DMS53 (cell line): Measurements from ENCODE around the gene CPHXL2.
A peak's percentile ranks its signal among the peaks of the same experiment; 100 is the strongest.

ENCODE experiments used
- DNase-seq: peaks from one replicate; lab custom pipeline; 2025; lab: John Stamatoyannopoulos, UW

CPHXL2 gene

GRCh38 chr16:75640598-75640997 lies 36.2 kb downstream of the CPHXL2 start:
- no peak for DNase-seq

GRCh38 chr16:75635036-75635435 lies 41.8 kb downstream of the CPHXL2 start:
- DNase-seq: no peak

- peak; percentile 93 for DNase-seq
Observed at GRCh38 chr16:75632857-75633256, 44.0 kb downstream of the CPHXL2 start.

- DNase-seq: no peak
Observed at GRCh38 chr16:75630052-75630451, 46.8 kb downstream of the CPHXL2 start.

- no peak for DNase-seq
Observed at GRCh38 chr16:75629132-75629531, 47.7 kb downstream of the CPHXL2 start.

GRCh38 chr16:75628351-75628750 lies 48.5 kb downstream of the CPHXL2 start:
- no peak for DNase-seq

- DNase-seq: no peak
Observed at GRCh38 chr16:75627851-75628250, 49.0 kb downstream of the CPHXL2 start.

- DNase-seq: no peak
Observed at GRCh38 chr16:75626806-75627205, 50.0 kb downstream of the CPHXL2 start.

- peak; percentile 6 for DNase-seq
Observed at GRCh38 chr16:75624921-75625334, 51.9 kb downstream of the CPHXL2 start.

GRCh38 chr16:75622761-75623605 lies 53.8 kb downstream of the CPHXL2 start, which contains the start of gene ADAT1:
Gene ADAT1, minus strand, starts transcription at chr16:75623281. Its CDS starts 2,482 bp downstream, at chr16:75620799.
- peak; percentile 98 for DNase-seq

- DNase-seq: peak; percentile 41
Observed at GRCh38 chr16:75621170-75621477, 55.7 kb downstream of the CPHXL2 start.

GRCh38 chr16:75620326-75621169 lies 56.3 kb downstream of the CPHXL2 start:
- no peak for DNase-seq

GRCh38 chr16:75618780-75619179 lies 58.0 kb downstream of the CPHXL2 start:
- DNase-seq: no peak

GRCh38 chr16:75617121-75617520 lies 59.7 kb downstream of the CPHXL2 start:
- DNase-seq: no peak

GRCh38 chr16:75616521-75617010 lies 60.2 kb downstream of the CPHXL2 start:
- no peak for DNase-seq

GRCh38 chr16:75615619-75616018 lies 61.2 kb downstream of the CPHXL2 start:
- no peak for DNase-seq

GRCh38 chr16:75614066-75614897 lies 62.5 kb downstream of the CPHXL2 start:
- DNase-seq: no peak
